Measurements from ENCODE around the gene ANKRD13A. TPM values are rescaled to one million over a fixed set of nuclear protein-coding genes. Genes with fewer than 3 reads are reported as not detected.
A peak's percentile ranks its signal among the peaks of the same experiment; 100 is the strongest.

The ANKRD13A gene
- total RNA-seq, 1 donor from 2014 or later: 29.5 TPM

DNA sequence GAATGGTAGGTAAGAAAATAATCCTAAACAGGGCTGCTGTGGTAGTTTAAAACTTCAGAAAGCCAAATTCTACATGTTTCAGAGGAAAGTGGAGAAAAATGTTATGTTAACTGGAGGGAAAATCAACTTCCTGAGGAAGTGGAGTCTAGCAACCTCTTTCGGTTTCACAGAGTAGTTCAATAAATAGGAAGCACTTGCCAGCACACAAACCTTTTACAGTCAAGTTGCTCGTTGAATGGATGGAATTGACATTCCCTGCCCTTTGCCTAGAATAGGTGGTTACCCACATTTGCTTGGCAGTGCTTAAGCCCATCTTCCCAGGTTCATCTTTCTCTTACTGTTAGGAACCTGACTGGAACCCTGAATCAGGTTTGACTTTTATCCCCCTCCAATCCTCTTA, 15.9 kb downstream of the ANKRD13A start:
- TF ChIP-seq, protein P1, sequence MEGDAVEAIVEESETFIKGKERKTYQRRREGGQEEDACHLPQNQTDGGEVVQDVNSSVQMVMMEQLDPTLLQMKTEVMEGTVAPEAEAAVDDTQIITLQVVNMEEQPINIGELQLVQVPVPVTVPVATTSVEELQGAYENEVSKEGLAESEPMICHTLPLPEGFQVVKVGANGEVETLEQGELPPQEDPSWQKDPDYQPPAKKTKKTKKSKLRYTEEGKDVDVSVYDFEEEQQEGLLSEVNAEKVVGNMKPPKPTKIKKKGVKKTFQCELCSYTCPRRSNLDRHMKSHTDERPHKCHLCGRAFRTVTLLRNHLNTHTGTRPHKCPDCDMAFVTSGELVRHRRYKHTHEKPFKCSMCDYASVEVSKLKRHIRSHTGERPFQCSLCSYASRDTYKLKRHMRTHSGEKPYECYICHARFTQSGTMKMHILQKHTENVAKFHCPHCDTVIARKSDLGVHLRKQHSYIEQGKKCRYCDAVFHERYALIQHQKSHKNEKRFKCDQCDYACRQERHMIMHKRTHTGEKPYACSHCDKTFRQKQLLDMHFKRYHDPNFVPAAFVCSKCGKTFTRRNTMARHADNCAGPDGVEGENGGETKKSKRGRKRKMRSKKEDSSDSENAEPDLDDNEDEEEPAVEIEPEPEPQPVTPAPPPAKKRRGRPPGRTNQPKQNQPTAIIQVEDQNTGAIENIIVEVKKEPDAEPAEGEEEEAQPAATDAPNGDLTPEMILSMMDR (conservative IDR thresholded peaks at IDR 0.05): no peak
- no peak overlapping the region for H3K27ac Mint-ChIP-seq (ENCODE audit: unreplicated experiment)
- H3K36me3 Mint-ChIP-seq (ENCODE audit: low read depth): peaks cover 5% of the 10 kb centered on the region
- no peak for DNase-seq (ENCODE audit: low read depth, low spot score)
- no peak overlapping the region for H3K4me3 Mint-ChIP-seq
- H3K4me1 Mint-ChIP-seq: no peaks in the 10 kb centered on the region
- no peaks in the 10 kb centered on the region for H3K9me3 Mint-ChIP-seq
- H3K27me3 Mint-ChIP-seq (ENCODE audit: low read depth): no peaks in the 10 kb centered on the region

DNA sequence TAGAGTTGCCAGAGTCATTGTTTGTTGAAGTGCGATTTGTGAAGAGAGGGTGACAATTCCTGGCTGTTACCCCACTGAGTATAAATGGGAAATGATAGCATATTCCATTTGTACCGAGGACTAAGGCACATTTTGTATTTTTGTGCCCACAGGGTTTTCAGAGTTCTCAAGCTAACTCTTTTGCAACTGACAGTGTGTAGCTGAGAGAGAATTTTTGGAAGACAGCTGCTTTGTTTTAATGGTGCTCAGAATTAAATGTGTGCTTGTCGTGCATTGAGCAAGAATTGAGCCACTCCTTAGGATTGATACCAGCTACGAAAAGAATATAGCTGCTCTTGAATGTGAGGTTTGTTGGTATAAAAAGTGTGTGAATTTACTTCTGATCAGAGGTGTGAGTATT, 21.7 kb downstream of the ANKRD13A start:
- Mint-ChIP-seq H3K27me3 (ENCODE audit: low read depth) (no peaks in the 10 kb centered on the region), H3K4me3 (no peak overlapping the region), H3K36me3 (ENCODE audit: low read depth) (peaks cover 7% of the 10 kb centered on the region), H3K4me1 (peaks cover 15% of the 10 kb centered on the region), H3K9me3 (no peaks in the 10 kb centered on the region), H3K27ac (ENCODE audit: unreplicated experiment) (no peak overlapping the region)
- TF ChIP-seq, protein P1 (conservative IDR thresholded peaks at IDR 0.05): no peak
- no peak for DNase-seq (ENCODE audit: low read depth, low spot score)

DNA sequence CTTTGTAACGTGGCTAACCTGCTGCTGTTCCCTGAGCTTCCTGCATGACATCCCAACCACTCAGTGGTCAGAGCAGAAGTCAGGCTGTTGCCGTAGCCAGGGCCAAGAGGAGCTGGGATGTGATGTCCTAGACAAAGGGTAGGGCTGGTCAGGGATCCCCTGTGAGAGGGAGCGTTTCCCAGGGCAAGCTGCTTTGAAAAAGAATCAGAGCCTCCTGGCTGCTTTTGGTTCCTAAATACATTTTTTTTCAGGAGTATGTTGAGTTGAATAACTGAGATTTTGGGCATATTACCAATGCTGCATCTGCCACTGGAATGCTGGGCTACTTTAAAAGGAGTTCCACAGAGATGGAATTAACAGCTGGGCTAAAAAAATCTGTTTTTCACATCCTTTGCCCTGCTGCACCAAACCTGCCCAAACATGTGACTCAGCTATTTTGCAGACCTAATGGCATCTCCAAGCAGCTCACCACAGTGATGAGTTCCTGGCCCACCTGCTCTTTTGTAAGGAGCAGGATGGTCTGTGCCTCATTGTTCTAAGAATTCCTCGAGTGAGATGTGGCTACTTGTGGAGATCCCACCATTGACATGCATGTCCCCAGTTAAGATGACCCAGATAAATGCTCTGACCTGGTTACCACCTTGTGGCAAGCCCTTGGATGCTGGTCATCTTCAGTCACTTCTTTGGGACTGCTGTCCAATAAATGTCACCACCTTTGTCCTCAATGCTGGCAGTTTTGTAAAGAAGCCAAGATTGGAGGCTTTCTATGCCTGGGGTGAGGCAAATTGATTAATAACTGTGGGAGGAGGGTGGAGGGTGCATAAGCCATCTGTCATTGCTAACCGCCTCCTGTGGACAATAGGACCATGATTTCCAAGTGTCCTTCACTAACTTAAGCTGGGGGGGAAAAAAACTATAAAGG, 24.1 kb downstream of the ANKRD13A start:
- Mint-ChIP-seq H3K36me3 (ENCODE audit: low read depth) (peaks cover 7% of the 10 kb centered on the region), H3K4me1 (peaks cover 15% of the 10 kb centered on the region), H3K27me3 (ENCODE audit: low read depth) (no peaks in the 10 kb centered on the region), H3K4me3 (no peak overlapping the region), H3K27ac (ENCODE audit: unreplicated experiment) (peak overlapping the region; percentile 82), H3K9me3 (no peaks in the 10 kb centered on the region)
- TF ChIP-seq, protein P1 (conservative IDR thresholded peaks at IDR 0.05): no peak
- no peak for DNase-seq (ENCODE audit: low read depth, low spot score)

DNA sequence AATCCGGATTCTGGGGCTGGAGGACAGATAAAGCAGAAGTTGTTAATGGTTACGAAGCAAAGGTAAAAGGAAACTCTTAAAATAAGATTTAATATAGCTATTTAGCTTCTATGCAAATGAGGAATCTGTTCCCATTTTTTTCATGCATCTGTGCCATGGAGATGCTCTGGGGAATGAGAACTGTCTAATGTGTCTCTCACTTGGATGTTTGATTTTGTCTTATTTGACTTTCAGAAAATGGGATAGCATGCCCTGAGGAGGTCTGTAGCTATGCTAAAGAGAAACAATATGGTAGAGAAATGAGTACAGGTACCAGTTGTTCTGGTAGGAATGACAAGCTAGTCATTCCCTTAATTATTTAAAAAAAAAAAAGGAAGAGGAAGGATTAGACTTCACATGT, 24.8 kb downstream of the ANKRD13A start:
- H3K4me1 Mint-ChIP-seq: peaks cover 15% of the 10 kb centered on the region
- TF ChIP-seq, protein P1 (conservative IDR thresholded peaks at IDR 0.05): no peak
- H3K27ac Mint-ChIP-seq (ENCODE audit: unreplicated experiment): peak overlapping the region; percentile 82
- H3K4me3 Mint-ChIP-seq: no peak overlapping the region
- no peaks in the 10 kb centered on the region for H3K27me3 Mint-ChIP-seq (ENCODE audit: low read depth)
- H3K9me3 Mint-ChIP-seq: no peaks in the 10 kb centered on the region
- peaks cover 5% of the 10 kb centered on the region for H3K36me3 Mint-ChIP-seq (ENCODE audit: low read depth)
- no peak for DNase-seq (ENCODE audit: low read depth, low spot score)

DNA sequence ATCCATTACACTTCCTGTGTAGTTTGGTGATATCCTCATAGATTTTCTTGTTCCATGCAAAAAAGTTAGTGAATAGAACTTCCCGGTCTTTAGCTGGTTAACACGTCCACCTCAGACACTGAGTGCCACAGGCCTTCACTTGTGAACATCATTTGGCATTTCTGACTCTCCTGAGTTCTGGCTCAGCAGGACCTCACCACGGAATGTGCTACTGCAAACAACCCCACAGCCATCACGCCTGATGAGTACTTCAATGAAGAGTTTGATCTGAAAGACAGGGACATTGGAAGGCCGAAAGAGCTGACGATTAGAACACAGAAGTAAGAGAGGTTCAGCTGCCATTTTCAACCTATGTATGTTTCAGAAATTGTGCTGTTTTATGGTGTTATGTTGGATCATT, 29.1 kb downstream of the ANKRD13A start:
- H3K27me3 Mint-ChIP-seq (ENCODE audit: low read depth): no peaks in the 10 kb centered on the region
- H3K4me3 Mint-ChIP-seq: no peak overlapping the region
- DNase-seq (ENCODE audit: low read depth, low spot score): no peak
- H3K27ac Mint-ChIP-seq (ENCODE audit: unreplicated experiment): peak overlapping the region; percentile 84
- TF ChIP-seq, protein P1 (conservative IDR thresholded peaks at IDR 0.05): no peak
- peaks cover 15% of the 10 kb centered on the region for H3K4me1 Mint-ChIP-seq
- H3K9me3 Mint-ChIP-seq: no peaks in the 10 kb centered on the region
- H3K36me3 Mint-ChIP-seq (ENCODE audit: low read depth): peaks cover 7% of the 10 kb centered on the region
